ENCODE data around the gene PRKCA. TPM values are rescaled to one million over a fixed set of nuclear protein-coding genes. Genes with fewer than 3 reads are reported as not detected.

The PRKCA gene
- total and polyA plus RNA-seq, 2 donors (not counting 3 experiments of a cell fraction or from before 2014, with no cell fraction given) = 7.5 to 34.2 TPM

DNA sequence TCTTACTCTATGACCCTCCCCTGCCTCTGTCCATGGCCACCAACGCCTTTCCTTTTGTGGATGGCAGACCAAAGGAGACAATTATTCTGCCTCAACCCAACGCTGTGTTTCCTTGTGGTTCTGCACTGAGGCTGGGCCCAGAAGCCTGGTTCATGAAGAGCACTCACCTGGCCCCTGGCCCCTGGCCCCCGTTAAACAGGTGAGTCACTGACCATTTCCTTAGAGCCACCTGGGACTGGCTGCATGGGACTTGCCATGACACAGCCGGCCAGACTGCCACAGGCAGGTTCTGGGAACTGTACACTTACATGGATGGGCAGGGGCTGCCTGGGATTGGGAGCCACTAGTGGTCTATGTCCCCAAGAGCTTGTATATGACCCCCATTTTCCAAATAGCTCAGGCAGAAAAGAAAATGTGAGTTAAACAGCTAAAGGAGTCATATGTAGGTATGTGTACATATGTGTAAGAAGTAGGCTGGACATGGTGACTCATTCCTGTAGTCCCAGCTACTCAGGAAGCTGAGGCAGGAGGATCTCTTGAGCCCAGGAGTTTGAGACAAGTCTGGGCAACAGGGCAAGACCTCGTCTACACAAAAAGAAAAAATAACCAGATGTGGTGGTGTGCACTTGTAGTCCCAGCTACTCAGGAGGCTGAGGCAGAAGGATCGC lies 350.6 kb downstream of the PRKCA start:
- peak; percentile 14 for DNase-seq (ENCODE audit: low read depth, low spot score)
- Histone ChIP-seq H3K27ac (ENCODE audit: insufficient read depth, low read depth, low read length) (no peak overlapping the region), H2AFZ (ENCODE audit: low read depth, low read length) (no peak overlapping the region), H3K4me1 (ENCODE audit: control insufficient read depth, extremely low read depth, insufficient read depth, low read length) (peaks cover 3% of the 10 kb centered on the region), H3K4me3 (replicated peaks in 1 of 3; ENCODE audit: insufficient read depth in 1 of 3, low read depth in 1 of 3, low read length in 3 of 3) (no peak overlapping the region), H3K79me2 (ENCODE audit: control insufficient read depth, insufficient read depth, low read length) (no peaks in the 10 kb centered on the region), H3K27me3 (ENCODE audit: control insufficient read depth in 2 of 2, insufficient read depth in 2 of 2, low read length in 2 of 2) (no peaks in the 10 kb centered on the region), H3K9ac (replicated peaks; ENCODE audit: extremely low read depth, insufficient read depth, low read length) (no peak overlapping the region), H3K9me1 (replicated peaks; ENCODE audit: control insufficient read depth, extremely low read depth, insufficient read depth, low read length) (no peaks in the 10 kb centered on the region), H3K9me3 (replicated peaks; ENCODE audit: control insufficient read depth, insufficient read depth, low read length) (no peaks in the 10 kb centered on the region), H4K20me1 (replicated peaks; ENCODE audit: control insufficient read depth, extremely low read depth, insufficient read depth, low read length) (no peaks in the 10 kb centered on the region), H3K36me3 (ENCODE audit: control insufficient read depth in 2 of 2, extremely low read depth in 1 of 2, insufficient read depth in 2 of 2, low read length in 2 of 2) (no peaks in the 10 kb centered on the region), H3K4me2 (ENCODE audit: insufficient read depth, low read length) (no peak overlapping the region)
- peak; percentile 11 for TF ChIP-seq FOS (IDR thresholded peaks at IDR 0.05; ENCODE audit: borderline replicate concordance, insufficient read depth, low read length)
- TF ChIP-seq, protein P1, sequence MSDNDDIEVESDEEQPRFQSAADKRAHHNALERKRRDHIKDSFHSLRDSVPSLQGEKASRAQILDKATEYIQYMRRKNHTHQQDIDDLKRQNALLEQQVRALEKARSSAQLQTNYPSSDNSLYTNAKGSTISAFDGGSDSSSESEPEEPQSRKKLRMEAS (IDR thresholded peaks at IDR 0.05; ENCODE audit: insufficient read depth, insufficient read length) = no peak
- BruUV-seq (replicated peaks) = no TSS peak
- intact Hi-C loops (cut with micrococcal nuclease) (no loop called here), dilution Hi-C loops (cut with MboI; ENCODE audit: extremely low pct_ligation_motif_present, low sequenced_read_pairs) (no loop called here)
- FAIRE-seq = peak; percentile 62
- ChIA-PET POLR2A (no interaction called here), CTCF (interaction anchor here (0.6 to 2.0 kb wide), 2 partner anchors 21 to 137 kb away, joined by 3 to 8 read pairs; no protein-coding TSS in a partner anchor)

DNA sequence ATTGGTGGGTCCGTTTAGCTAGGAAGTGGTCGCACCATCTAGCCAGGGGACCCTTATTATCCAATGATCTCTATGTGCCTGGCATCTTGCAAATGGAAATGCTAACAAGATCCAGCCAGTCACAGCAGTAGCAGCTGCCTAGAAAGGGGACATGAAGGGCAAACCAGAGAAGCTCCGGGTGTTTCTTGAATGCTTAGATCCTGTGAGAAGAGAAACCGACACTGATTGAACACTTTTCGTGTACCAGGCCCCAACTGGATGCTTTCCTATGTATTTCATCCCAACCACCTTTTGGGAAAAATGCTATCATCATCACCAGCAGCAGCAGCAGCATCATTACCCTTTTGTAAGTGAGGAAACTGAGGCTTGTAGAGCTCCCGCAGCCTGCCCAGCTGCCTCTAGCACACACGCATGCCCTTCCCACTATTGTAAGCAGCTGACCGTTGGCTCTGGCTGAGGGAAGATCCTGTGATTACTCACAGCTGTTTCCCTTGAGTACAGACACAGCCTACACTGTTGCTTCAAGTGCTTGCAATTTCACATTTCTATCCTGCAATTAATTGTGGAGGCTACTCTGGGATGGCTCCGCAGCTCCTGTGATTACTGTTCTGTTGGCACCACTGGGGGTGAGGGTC lies 351.8 kb downstream of the PRKCA start:
- FAIRE-seq = peak; percentile 67

More for the DNA sequence above, 351.8 kb downstream of the PRKCA start:
- ChIA-PET POLR2A (no interaction called here), CTCF (interaction anchor here (0.7 to 1.0 kb wide), 3 partner anchors 11 to 29 kb away, joined by 3 read pairs; no protein-coding TSS in a partner anchor)
- Histone ChIP-seq H3K79me2 (ENCODE audit: control insufficient read depth, insufficient read depth, low read length) (no peaks in the 10 kb centered on the region), H2AFZ (ENCODE audit: low read depth, low read length) (no peak overlapping the region), H3K9me3 (replicated peaks; ENCODE audit: control insufficient read depth, insufficient read depth, low read length) (no peaks in the 10 kb centered on the region), H3K27me3 (ENCODE audit: control insufficient read depth in 2 of 2, insufficient read depth in 2 of 2, low read length in 2 of 2) (no peaks in the 10 kb centered on the region), H3K4me1 (ENCODE audit: control insufficient read depth, extremely low read depth, insufficient read depth, low read length) (peaks cover 3% of the 10 kb centered on the region), H3K9me1 (replicated peaks; ENCODE audit: control insufficient read depth, extremely low read depth, insufficient read depth, low read length) (no peaks in the 10 kb centered on the region), H3K4me2 (ENCODE audit: insufficient read depth, low read length) (no peak overlapping the region), H3K27ac (ENCODE audit: insufficient read depth, low read depth, low read length) (no peak overlapping the region), H3K9ac (replicated peaks; ENCODE audit: extremely low read depth, insufficient read depth, low read length) (no peak overlapping the region), H3K4me3 (replicated peaks in 1 of 3; ENCODE audit: insufficient read depth in 1 of 3, low read depth in 1 of 3, low read length in 3 of 3) (no peak overlapping the region), H4K20me1 (replicated peaks; ENCODE audit: control insufficient read depth, extremely low read depth, insufficient read depth, low read length) (no peaks in the 10 kb centered on the region), H3K36me3 (ENCODE audit: control insufficient read depth in 2 of 2, extremely low read depth in 1 of 2, insufficient read depth in 2 of 2, low read length in 2 of 2) (no peaks in the 10 kb centered on the region)
- dilution Hi-C loops (cut with MboI; ENCODE audit: extremely low pct_ligation_motif_present, low sequenced_read_pairs) = no loop called here
- no TSS peak for BruUV-seq (replicated peaks)
- intact Hi-C loops (cut with micrococcal nuclease) = no loop called here
- TF ChIP-seq POLR2AphosphoS5 (IDR thresholded peaks at IDR 0.05; ENCODE audit: insufficient read depth, low read depth, low read length) = no peak
- TF ChIP-seq, protein P2, sequence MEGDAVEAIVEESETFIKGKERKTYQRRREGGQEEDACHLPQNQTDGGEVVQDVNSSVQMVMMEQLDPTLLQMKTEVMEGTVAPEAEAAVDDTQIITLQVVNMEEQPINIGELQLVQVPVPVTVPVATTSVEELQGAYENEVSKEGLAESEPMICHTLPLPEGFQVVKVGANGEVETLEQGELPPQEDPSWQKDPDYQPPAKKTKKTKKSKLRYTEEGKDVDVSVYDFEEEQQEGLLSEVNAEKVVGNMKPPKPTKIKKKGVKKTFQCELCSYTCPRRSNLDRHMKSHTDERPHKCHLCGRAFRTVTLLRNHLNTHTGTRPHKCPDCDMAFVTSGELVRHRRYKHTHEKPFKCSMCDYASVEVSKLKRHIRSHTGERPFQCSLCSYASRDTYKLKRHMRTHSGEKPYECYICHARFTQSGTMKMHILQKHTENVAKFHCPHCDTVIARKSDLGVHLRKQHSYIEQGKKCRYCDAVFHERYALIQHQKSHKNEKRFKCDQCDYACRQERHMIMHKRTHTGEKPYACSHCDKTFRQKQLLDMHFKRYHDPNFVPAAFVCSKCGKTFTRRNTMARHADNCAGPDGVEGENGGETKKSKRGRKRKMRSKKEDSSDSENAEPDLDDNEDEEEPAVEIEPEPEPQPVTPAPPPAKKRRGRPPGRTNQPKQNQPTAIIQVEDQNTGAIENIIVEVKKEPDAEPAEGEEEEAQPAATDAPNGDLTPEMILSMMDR (IDR thresholded peaks at IDR 0.05; ENCODE audit: extremely low read depth in 1 of 2, insufficient read depth in 1 of 2, low read depth in 1 of 2, low read length in 2 of 2) = no peak
- no peak for TF ChIP-seq FOS (IDR thresholded peaks at IDR 0.05; ENCODE audit: borderline replicate concordance, insufficient read depth, low read length)
- TF ChIP-seq, protein P1 (IDR thresholded peaks at IDR 0.05; ENCODE audit: insufficient read depth, insufficient read length) = no peak
- TF ChIP-seq MYC (IDR thresholded peaks at IDR 0.05; ENCODE audit: low read depth, low read length) = no peak
- no peak for TF ChIP-seq GATA2 (IDR thresholded peaks at IDR 0.05; ENCODE audit: insufficient read depth, insufficient read length, low read depth, low read length)
- no peak for TF ChIP-seq POLR2A (IDR thresholded peaks at IDR 0.05; ENCODE audit: low read depth, low read length)
- no peak for TF ChIP-seq JUN (IDR thresholded peaks at IDR 0.05; ENCODE audit: borderline replicate concordance, insufficient read depth, insufficient read length, low read depth)
- no peak for TF ChIP-seq EZH2 (IDR thresholded peaks at IDR 0.05; ENCODE audit: borderline replicate concordance, low read depth, low read length, severe bottlenecking)
- DNase-seq (ENCODE audit: low read depth, low spot score) = peak; percentile 64

Data from endothelial cell of umbilical vein (primary cell).